Left ventricle myocardium inferior (tissue), 1 donor: ENCODE results near the gene PHF23. TPM values are rescaled to one million over a fixed set of nuclear protein-coding genes. Genes with fewer than 3 reads are reported as not detected.

ENCODE experiments used
- DNase-seq: peaks from one replicate; pipeline ENCODE4 v3.0.0-alpha.2; 2020
- H3K27ac ChIP-seq: fragments of 200-600 bp; replicated peaks from 2 replicates; pipeline ENCODE4 v1.8.0; 2021
- H3K27me3 ChIP-seq: fragments of 200-600 bp; 2 replicates; pipeline ENCODE4 v1.8.0; 2021; ENCODE audit warnings: low read depth
- H3K36me3 ChIP-seq: fragments of 200-600 bp; 2 replicates; pipeline ENCODE4 v1.8.0; 2021
- H3K4me1 ChIP-seq: fragments of 200-600 bp; 2 replicates; pipeline ENCODE4 v1.8.0; 2021
- H3K4me3 ChIP-seq: fragments of 200-600 bp; 2 replicates; pipeline ENCODE4 v1.8.0; 2021; ENCODE audit warnings: mild to moderate bottlenecking, moderate library complexity
- H3K9me3 ChIP-seq: fragments of 200-600 bp; replicated peaks from 2 replicates; pipeline ENCODE4 v1.8.0; 2021
- intact Hi-C: fragments of 100-400 bp; cut with micrococcal nuclease; formaldehyde crosslinking; loops from one replicate; pipeline ENCODE4 v1.11.0; 2022
- total RNA-seq: library from RNA; stranded (reverse); fragmentation: NEBNext Ultra II Directional; extraction: Animal tissue kit (Norgen Biotek cat#: 25700); gene quantifications from one replicate; pipeline ENCODE4 v1.2.1, GENCODE V29; 2021
- TF ChIP-seq, protein P1 (sequence below): fragments of 200-600 bp; IDR thresholded peaks from 2 replicates; pipeline ENCODE4 v1.8.0; 2021; ENCODE audit warnings: antibody characterized with exemption, mild to moderate bottlenecking, borderline replicate concordance
- donor health status: DM: no; HTN: yes; CAD: no; lungs with severe emphysema.

Gene PHF23
- total RNA-seq, 1 donor from 2014 or later: 22.0 TPM

DNA sequence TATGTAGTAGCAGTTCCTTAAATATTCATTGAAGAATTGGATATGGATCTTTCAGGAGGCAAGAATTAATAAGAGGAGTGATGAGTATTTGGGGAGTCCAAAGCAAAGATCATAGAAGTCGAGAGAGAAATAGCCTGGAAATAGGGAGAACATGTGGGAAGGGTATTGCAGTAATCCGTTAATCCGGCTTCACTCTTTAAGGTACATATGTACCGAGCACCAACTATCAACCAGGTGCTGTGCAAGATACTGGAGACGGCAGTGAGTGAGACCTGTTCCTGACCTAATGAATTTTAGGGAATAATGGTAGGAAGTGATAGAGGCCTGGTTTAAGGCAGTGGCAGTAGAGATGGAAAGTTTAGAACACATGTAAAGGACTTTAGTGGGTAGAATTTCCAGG, 13.8 kb upstream of the PHF23 start:
- H3K27me3 ChIP-seq: no peaks in the 10 kb centered on the region
- intact Hi-C loops: no loop called here
- peak overlapping the region; percentile 99 for H3K4me3 ChIP-seq
- H3K27ac ChIP-seq: peak overlapping the region; percentile 99
- H3K36me3 ChIP-seq: peaks cover 44% of the 10 kb centered on the region
- no peaks in the 10 kb centered on the region for H3K9me3 ChIP-seq
- no peak for DNase-seq
- TF ChIP-seq, protein P1, sequence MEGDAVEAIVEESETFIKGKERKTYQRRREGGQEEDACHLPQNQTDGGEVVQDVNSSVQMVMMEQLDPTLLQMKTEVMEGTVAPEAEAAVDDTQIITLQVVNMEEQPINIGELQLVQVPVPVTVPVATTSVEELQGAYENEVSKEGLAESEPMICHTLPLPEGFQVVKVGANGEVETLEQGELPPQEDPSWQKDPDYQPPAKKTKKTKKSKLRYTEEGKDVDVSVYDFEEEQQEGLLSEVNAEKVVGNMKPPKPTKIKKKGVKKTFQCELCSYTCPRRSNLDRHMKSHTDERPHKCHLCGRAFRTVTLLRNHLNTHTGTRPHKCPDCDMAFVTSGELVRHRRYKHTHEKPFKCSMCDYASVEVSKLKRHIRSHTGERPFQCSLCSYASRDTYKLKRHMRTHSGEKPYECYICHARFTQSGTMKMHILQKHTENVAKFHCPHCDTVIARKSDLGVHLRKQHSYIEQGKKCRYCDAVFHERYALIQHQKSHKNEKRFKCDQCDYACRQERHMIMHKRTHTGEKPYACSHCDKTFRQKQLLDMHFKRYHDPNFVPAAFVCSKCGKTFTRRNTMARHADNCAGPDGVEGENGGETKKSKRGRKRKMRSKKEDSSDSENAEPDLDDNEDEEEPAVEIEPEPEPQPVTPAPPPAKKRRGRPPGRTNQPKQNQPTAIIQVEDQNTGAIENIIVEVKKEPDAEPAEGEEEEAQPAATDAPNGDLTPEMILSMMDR: no peak
- peaks cover 49% of the 10 kb centered on the region for H3K4me1 ChIP-seq

DNA sequence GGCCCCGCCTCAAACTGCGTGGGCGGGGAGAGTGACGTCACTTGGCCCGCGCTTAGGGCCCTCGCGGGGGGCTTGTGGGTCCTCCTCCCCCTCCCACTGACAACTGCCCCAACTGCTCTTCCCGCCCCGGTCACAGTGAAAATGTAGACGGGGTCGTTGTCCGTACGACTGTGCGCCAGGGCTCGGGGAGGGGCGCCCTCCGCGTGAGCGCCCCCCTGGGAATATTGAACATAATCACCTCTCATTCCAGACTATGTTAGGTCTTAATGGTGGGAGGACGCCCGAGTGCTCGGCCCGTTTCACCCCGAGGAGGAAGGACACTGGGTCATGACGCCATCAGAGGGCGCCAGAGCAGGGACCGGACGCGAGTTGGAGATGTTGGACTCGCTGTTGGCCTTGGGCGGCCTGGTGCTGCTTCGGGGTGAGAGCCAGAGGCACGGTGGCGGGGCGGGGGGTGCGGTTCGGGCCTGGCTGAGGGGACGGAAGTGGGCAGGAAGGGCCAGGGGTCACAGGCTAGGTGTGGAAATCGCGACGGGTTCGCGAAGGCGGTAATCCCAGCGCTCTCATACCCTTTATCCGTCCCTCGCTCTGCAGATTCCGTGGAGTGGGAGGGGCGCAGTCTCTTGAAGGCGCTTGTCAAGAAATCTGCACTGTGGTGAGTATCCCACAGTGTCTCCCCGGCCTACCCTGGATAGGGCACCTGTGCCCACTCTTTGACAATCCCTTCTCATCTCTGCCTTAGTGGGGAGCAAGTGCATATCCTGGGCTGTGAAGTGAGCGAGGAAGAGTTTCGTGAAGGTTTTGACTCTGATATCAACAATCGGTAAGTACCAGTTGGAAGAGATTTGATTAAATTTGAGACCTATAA, 13.2 kb upstream of the PHF23 start, which contains the start of gene ELP5:
Gene ELP5, plus strand, starts transcription at position 40 of the 868 bp plus-strand sequence. Its CDS starts 336 bp downstream, at position 376.
- Histone ChIP-seq H3K4me1 (peaks cover 52% of the 10 kb centered on the region), H3K27ac (peak within 1 kb of the TSS; percentile 99), H3K4me3 (peak within 1 kb of the TSS; percentile 99), H3K36me3 (peaks cover 38% of the 10 kb centered on the region), H3K9me3 (no peaks in the 10 kb centered on the region), H3K27me3 (no peaks in the 10 kb centered on the region)
- TF ChIP-seq, protein P1: peak; percentile 30
- peak; percentile 95 for DNase-seq
- intact Hi-C loops: no loop called here

DNA sequence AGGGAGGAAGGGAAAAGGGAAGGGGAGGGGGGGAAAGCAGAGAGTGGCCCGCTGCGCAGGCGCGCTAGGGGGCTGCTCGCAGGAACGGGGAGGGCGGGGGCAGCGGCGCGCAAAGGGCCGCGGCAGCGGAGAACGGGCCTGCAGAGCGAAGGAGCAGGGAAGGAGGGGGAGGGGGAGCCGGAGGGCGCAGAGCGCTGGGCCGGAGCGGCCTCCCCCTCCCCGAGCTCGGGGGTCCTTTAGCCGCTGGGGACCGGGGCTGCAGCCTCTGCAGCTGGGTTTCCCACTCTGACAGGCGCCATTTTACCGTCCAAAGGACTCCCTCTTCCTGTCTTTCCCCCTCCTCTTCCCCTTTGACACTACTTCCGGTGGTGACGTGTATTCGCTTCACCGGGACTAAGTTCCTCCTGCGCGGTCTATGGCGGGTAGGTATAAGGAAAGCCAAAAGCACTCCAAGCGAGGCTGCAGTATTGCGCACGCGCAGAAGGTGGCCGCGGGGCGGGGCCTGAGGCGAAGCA, 12.5 kb upstream of the PHF23 start, which contains the start of gene CTDNEP1:
Gene CTDNEP1, minus strand, starts transcription at position 74 of the 515 bp plus-strand sequence. CDS start 438 bp downstream, outside the sequence.
- Histone ChIP-seq H3K27me3 (no peaks in the 10 kb centered on the region), H3K4me3 (peak within 1 kb of the TSS; percentile 99), H3K27ac (peak within 1 kb of the TSS; percentile 99), H3K4me1 (peaks cover 52% of the 10 kb centered on the region), H3K36me3 (peaks cover 35% of the 10 kb centered on the region), H3K9me3 (no peaks in the 10 kb centered on the region)
- TF ChIP-seq, protein P1: no peak
- intact Hi-C loops: no loop called here
- DNase-seq: peak; percentile 95

DNA sequence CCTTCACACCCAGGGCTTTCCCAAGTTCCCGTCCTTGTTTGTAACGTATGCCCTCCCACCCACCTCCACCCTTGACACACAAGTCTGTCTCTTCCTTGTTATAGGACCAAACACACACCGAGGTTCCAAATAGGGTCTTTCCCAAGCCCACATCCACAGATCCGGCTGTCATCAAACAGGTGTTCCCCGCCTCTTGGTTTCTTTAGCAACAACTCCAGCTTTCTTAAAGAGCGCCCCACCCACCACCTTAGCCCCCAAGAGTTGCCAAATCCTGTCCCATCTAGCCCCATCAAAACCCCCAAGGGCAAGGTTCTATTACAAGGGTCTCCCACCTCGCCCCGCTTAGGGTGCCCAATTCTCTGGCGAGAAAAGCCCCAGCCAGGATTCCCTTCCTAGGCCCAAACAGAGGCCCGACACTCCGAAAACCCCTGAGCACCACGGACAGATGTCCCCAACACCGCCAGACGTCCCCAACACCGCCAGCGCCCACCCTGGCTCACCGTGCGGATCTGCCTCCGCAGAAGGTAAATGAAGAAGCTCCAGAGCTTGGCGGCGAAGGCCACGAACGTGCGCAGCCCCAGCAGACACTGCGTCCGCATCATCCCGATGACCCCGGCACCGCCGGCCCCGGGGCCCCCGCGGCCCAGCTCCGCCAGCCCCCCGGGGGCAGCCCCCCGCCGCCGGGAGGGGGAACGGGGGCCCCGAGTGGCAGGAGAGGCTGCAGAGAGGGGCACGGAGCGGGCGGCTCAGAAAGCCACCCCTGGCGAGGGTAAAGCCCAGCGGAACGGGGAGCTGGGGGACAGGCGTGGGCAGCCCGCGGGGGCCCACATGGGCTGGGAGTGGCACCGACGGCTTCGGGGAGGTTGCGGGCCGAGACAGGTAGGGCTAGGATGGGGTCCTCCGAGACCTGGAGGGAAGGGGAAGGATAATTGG, 11.7 kb upstream of the PHF23 start:
- no peaks in the 10 kb centered on the region for H3K27me3 ChIP-seq
- H3K4me1 ChIP-seq: peaks cover 52% of the 10 kb centered on the region
- no peaks in the 10 kb centered on the region for H3K9me3 ChIP-seq
- peak overlapping the region; percentile 99 for H3K27ac ChIP-seq
- TF ChIP-seq, protein P1: no peak
- peak overlapping the region; percentile 99 for H3K4me3 ChIP-seq
- intact Hi-C loops: no loop called here
- H3K36me3 ChIP-seq: peaks cover 35% of the 10 kb centered on the region
- DNase-seq: peak; percentile 34

DNA sequence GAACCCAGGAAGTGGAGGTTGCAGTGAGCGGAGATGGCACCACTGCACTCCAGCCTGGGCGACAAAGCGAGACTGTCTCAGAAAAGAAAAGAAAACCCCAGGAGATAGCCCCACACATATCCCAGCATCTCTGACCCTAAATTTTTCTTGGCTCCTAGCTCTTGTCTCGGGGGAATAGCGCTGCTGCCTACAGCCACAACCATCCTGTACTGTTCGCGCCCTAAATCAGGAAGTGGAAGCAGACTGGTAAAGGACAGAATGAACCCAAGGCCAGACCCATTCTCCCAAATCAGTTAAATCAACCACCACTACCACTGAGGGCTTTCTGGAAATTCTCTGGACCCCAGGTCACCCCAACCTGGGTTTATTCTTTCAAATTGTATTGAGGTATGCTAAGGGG, 10.6 kb upstream of the PHF23 start:
- intact Hi-C loops: no loop called here
- H3K4me3 ChIP-seq: peak overlapping the region; percentile 99
- no peaks in the 10 kb centered on the region for H3K9me3 ChIP-seq
- TF ChIP-seq, protein P1: no peak
- H3K27me3 ChIP-seq: no peaks in the 10 kb centered on the region
- H3K36me3 ChIP-seq: peaks cover 35% of the 10 kb centered on the region
- peak overlapping the region; percentile 99 for H3K27ac ChIP-seq
- no peak for DNase-seq
- peaks cover 52% of the 10 kb centered on the region for H3K4me1 ChIP-seq
